K562 (cell line): ENCODE measurements around the gene TTLL11. TPM values are rescaled to one million over a fixed set of nuclear protein-coding genes. Genes with fewer than 3 reads are reported as not detected.

Experiments used
- ATAC-seq: fragments of 200-7000 bp; cut with Tn5 transposase; 3 replicates; pipeline ENCODE4 v1.9.1; 2020; ENCODE audit warnings: moderate library complexity
- BruUV-seq: library from RNA; stranded (reverse); fragments of 400-500 nt; replicated peaks from 2 replicates; lab custom pipeline; 2021; lab: Mats Ljungman, UMichigan
- CTCF ChIA-PET: fragments of 300-600 bp; formaldehyde crosslinking; extraction: SDS; loops from one replicate; lab custom pipeline; 2021; ENCODE audit warnings: low intra/inter-chr PET ratio; lab: Yijun Ruan, JAX
- POLR2A ChIA-PET: fragments of 300-600, 350-650 bp; sonication (Branson Sonifier 250); formaldehyde crosslinking; extraction: SDS; loops from one replicate; lab custom pipeline; 2021; ENCODE audit warnings: antibody characterized with exemption, inconsistent platforms; lab: Yijun Ruan, JAX
- DNase-seq, 4 experiments: peaks; one replicate each; pipeline versions ENCODE4 v3.0.0 to v3.0.0-alpha.2; 2011 to 2018; ENCODE audit warnings: low spot score in 3 of 4, mixed read lengths in 3 of 4; ENCODE audit errors: extremely low read depth in 1 of 4
- FAIRE-seq: peaks from 2 replicates; lab custom pipeline; 2011; peaks lifted over from hg19 to GRCh38; lab: Jason Lieb, UNC
- H2AFZ ChIP-seq: 2 replicates; pipeline ENCODE4 v1.6.0; 2011; ENCODE audit warnings: low read depth, low read length, control low read depth, inconsistent platforms
- H3K27ac ChIP-seq: fragments of 200-600 bp; 3 replicates; pipeline ENCODE4 v1.8.0; 2011; ENCODE audit warnings: low read depth, mild to moderate bottlenecking, control low read depth, inconsistent platforms, low read length, moderate library complexity, mixed read lengths; ENCODE audit errors: extremely low read depth
- H3K27me3 ChIP-seq, 2 experiments: fragments of 300-600 bp in 1 of 2; 2 replicates in 1 of 2; 3 replicates in 1 of 2; pipeline versions ENCODE4 v1.6.0 to v1.8.0; 2011; ENCODE audit warnings: inconsistent platforms in 2 of 2, low read length in 2 of 2, mild to moderate bottlenecking in 1 of 2, mixed read lengths in 1 of 2, moderate library complexity in 1 of 2; ENCODE audit not compliant: control insufficient read depth in 2 of 2, insufficient read depth in 2 of 2
- H3K36me3 ChIP-seq: fragments of 300-600 bp; 3 replicates; pipeline ENCODE4 v1.8.0; 2011; ENCODE audit warnings: mild to moderate bottlenecking, low read length, inconsistent platforms; ENCODE audit not compliant: control insufficient read depth, insufficient read depth
- H3K4me1 ChIP-seq, 2 experiments: fragments of 200-600 bp in 1 of 2; replicated peaks in 1 of 2; 2 replicates in 1 of 2; 3 replicates in 1 of 2; pipeline versions ENCODE4 v1.5.1 to v1.8.0; 2011; ENCODE audit warnings: inconsistent platforms in 2 of 2, low read length in 2 of 2, mild to moderate bottlenecking in 1 of 2, mixed read lengths in 1 of 2, moderate library complexity in 1 of 2; ENCODE audit not compliant: control insufficient read depth in 2 of 2, insufficient read depth in 2 of 2
- H3K4me2 ChIP-seq: 2 replicates; pipeline ENCODE4 v1.6.1; 2011; ENCODE audit warnings: low read length, control low read depth, inconsistent platforms, mixed read lengths; ENCODE audit not compliant: insufficient read depth
- H3K4me3 ChIP-seq: fragments of 200-600 bp; sonication (generic), shearing (Covaris generic); 2 replicates; pipeline ENCODE4 v1.5.1; 2016; ENCODE audit warnings: control low read depth, inconsistent platforms
- H3K79me2 ChIP-seq: fragments of 200-600 bp; 3 replicates; pipeline ENCODE4 v1.8.0; 2011; ENCODE audit warnings: low read length, inconsistent platforms; ENCODE audit not compliant: control insufficient read depth, insufficient read depth
- H3K9ac ChIP-seq, 2 experiments: 2 replicates each; pipeline versions ENCODE4 v1.6.0 to v1.6.1; 2011; ENCODE audit warnings: low read depth in 2 of 2, low read length in 2 of 2, control low read depth in 1 of 2, inconsistent platforms in 1 of 2, mild to moderate bottlenecking in 1 of 2, mixed read lengths in 1 of 2; ENCODE audit not compliant: insufficient read depth in 1 of 2
- H3K9me1 ChIP-seq: one replicate; pipeline ENCODE4 v1.6.0; 2011; ENCODE audit warnings: inconsistent platforms, mild to moderate bottlenecking, low read length, moderate library complexity; ENCODE audit not compliant: control insufficient read depth, insufficient read depth
- H3K9me3 ChIP-seq: replicated peaks from 2 replicates; pipeline ENCODE4 v1.5.1; 2011; ENCODE audit warnings: low read depth, low read length, inconsistent platforms; ENCODE audit not compliant: control insufficient read depth, insufficient read depth
- H4K20me1 ChIP-seq: replicated peaks from 2 replicates; pipeline ENCODE4 v1.6.1; 2011; ENCODE audit warnings: low read length, inconsistent platforms, mixed read lengths; ENCODE audit not compliant: control insufficient read depth, insufficient read depth
- DEAF1 ChIP-seq: fragments of 450-650 bp; formaldehyde crosslinking; IDR thresholded peaks from 2 replicates; pipeline ENCODE4 v1.4.0; 2020; ENCODE audit warnings: mild to moderate bottlenecking, moderate library complexity
- FOXA1 ChIP-seq: fragments of 450-650 bp; IDR thresholded peaks from 2 replicates; pipeline ENCODE4 v1.6.1; 2016; ENCODE audit warnings: mild to moderate bottlenecking, borderline replicate concordance
- FOXK2 ChIP-seq, 2 experiments: fragments of 450-650 bp; IDR thresholded peaks in 1 of 2; conservative IDR thresholded peaks in 1 of 2; 2 replicates each; pipeline ENCODE4 v1.6.1; 2016; ENCODE audit warnings: low read depth in 2 of 2, mild to moderate bottlenecking in 1 of 2
- MAX ChIP-seq: sonication (generic); formaldehyde crosslinking; IDR thresholded peaks from 2 replicates; pipeline ENCODE4 v1.9.0; 2022; ENCODE audit warnings: mild to moderate bottlenecking, missing genetic modification reagents
- MBD2 ChIP-seq: sonication (generic); IDR thresholded peaks from 2 replicates; pipeline ENCODE4 v1.6.1; 2016; ENCODE audit warnings: low read depth, borderline replicate concordance
- SMARCE1 ChIP-seq: fragments of 450-650 bp; IDR thresholded peaks from 2 replicates; pipeline ENCODE4 v1.7.1; 2016; ENCODE audit warnings: mild to moderate bottlenecking
- TCF3 ChIP-seq: sonication (generic); formaldehyde crosslinking; IDR thresholded peaks from 2 replicates; pipeline ENCODE4 v1.4.0; 2020; ENCODE audit warnings: mild to moderate bottlenecking, missing genetic modification reagents
- ZBTB40 ChIP-seq, 2 experiments: fragments of 450-650 bp in 1 of 2; sonication (generic) in 1 of 2; formaldehyde crosslinking in 1 of 2; IDR thresholded peaks; 2 replicates each; pipeline versions ENCODE4 v1.7.1 to v1.9.0; 2016 to 2022; ENCODE audit warnings: inconsistent platforms in 1 of 2, mild to moderate bottlenecking in 1 of 2, missing genetic modification reagents in 1 of 2
- ZNF184 ChIP-seq: sonication (generic); formaldehyde crosslinking; IDR thresholded peaks from 2 replicates; pipeline ENCODE4 v1.5.0; 2020; ENCODE audit warnings: missing genetic modification reagents
- ZNF668 ChIP-seq: fragments of 250-450 bp; sonication (Bioruptor Pico); IDR thresholded peaks from 2 replicates; pipeline ENCODE4 v1.8.0; 2022; ENCODE audit warnings: mild to moderate bottlenecking, inconsistent platforms
- WGBS: fragments of 100-300 bp; shearing (Covaris generic); methylation state at CpG from one replicate; pipeline ENCODE4 v1.1.6; 2016; ENCODE audit warnings: low coverage, mixed read lengths; ENCODE audit not compliant: insufficient coverage; ENCODE audit errors: missing lambda C conversion rate; 5-methylcytosine and 5-hydroxymethylcytosine counted together
- in situ Hi-C: fragments of 300-500 bp; cut with MboI; formaldehyde crosslinking; loops from 4 replicates; pipeline ENCODE4 v1.15.0; 2018; ENCODE audit warnings: inconsistent platforms, mixed read lengths
- intact Hi-C: fragments of 100-400 bp; cut with micrococcal nuclease; formaldehyde crosslinking; loops from 2 replicates; pipeline ENCODE4 v1.14.2; 2022
- polyA plus RNA-seq, 8 experiments: library from polyadenylated mRNA; depleted of rRNA in 4 of 8; stranded (reverse) in 5 of 8; unstranded in 3 of 8; fragments of >200 nt; fragmentation: Nextera tagmentation in 2 of 8; fragmentation: Illumina TruSeq in 1 of 8; extraction: Ambion mirVana in 2 of 8; extraction: Trizol in 1 of 8; gene quantifications; 2 replicates each; pipeline versions ENCODE4 v1.2.1 to v1.2.3, GENCODE V29; 2011 to 2014; ENCODE audit warnings: inconsistent platforms in 1 of 8, missing spikeins in 1 of 8
- total RNA-seq, 7 experiments: library from RNA; depleted of rRNA in 6 of 7; stranded (reverse); fragments of >200 nt in 6 of 7; fragmentation: Illumina TruSeq in 2 of 7; extraction: Trizol in 2 of 7; gene quantifications; 2 replicates each; pipeline versions ENCODE4 v1.2.1 to v1.2.3, GENCODE V29; 2011 to 2021; ENCODE audit warnings: low replicate concordance in 1 of 7

The TTLL11 gene
- total and polyA plus RNA-seq, 9 of the 15 experiments (the other 6 are each of a cell fraction or from before 2014, with no cell fraction given), result 0.83 to 4.4 (median 2.7) TPM

- no peaks in the 10 kb centered on the region for H3K9me1 ChIP-seq
- intact Hi-C loops, result no loop called here
- no peaks in the 10 kb centered on the region for H3K36me3 ChIP-seq
- H3K4me2 ChIP-seq, result no peak overlapping the region
- ChIA-PET POLR2A (interaction anchor here (0.6 kb wide), 1 partner anchor 146 kb away, joined by 3 read pairs; no protein-coding TSS in a partner anchor), CTCF (no interaction called here)
- peaks cover 27 to 74% of the 10 kb centered on the region in 2 experiments for H3K27me3 ChIP-seq
- BruUV-seq, result no TSS peak
- H3K4me1 ChIP-seq, result no peaks in the 10 kb centered on the region
- H4K20me1 ChIP-seq, result no peaks in the 10 kb centered on the region; the same call in 1 of the 2 replicates
- H2AFZ ChIP-seq, result no peak overlapping the region
- H3K4me3 ChIP-seq, result no peak overlapping the region
- no peak overlapping the region for H3K9ac ChIP-seq
- H3K27ac ChIP-seq, result no peak overlapping the region
- WGBS, result 7% methylated on average over 19 of the region's 19 CpGs
- FAIRE-seq (no peak), ATAC-seq (no peak), DNase-seq (no peak)
- in situ Hi-C loops, result no loop called here
- H3K79me2 ChIP-seq, result no peaks in the 10 kb centered on the region
- no peaks in the 10 kb centered on the region for H3K9me3 ChIP-seq
- TF ChIP-seq DEAF1 (CRISPR knock-in tag) (no peak), FOXK2 (conservative IDR thresholded peaks at IDR 0.05 in 1 of 2, IDR thresholded peaks at IDR 0.05 in 1 of 2; ENCODE audit: low read depth in 2 of 2) (no peak), FOXA1 (no peak), MBD2 (no peak), ZNF668 (CRISPR knock-in tag) (no peak), MAX (CRISPR knock-in tag) (no peak), ZBTB40 (IDR thresholded peaks at IDR 0.05) (no peak), ZBTB40 (CRISPR knock-in tag; IDR thresholded peaks at IDR 0.05) (no peak), TCF3 (CRISPR knock-in tag) (no peak), ZNF184 (no peak), SMARCE1 (no peak)
Measured at GRCh38 chr9:121773954-121774714, 319.0 kb downstream of the TTLL11 start.
